Measurements from ENCODE around the gene GPAT3. TPM values are rescaled to one million over a fixed set of nuclear protein-coding genes. Genes with fewer than 3 reads are reported as not detected.

GPAT3 gene
- total and polyA plus RNA-seq, 2 of the 8 experiments (the other 6 are each of a cell fraction or from before 2014, with no cell fraction given) = 0.23 to 2.0 TPM

- H3K23me2 ChIP-seq (ENCODE audit: low read depth, low read length) = no peaks in the 10 kb centered on the region
- H2BK120ac ChIP-seq (replicated peaks; ENCODE audit: low read depth, low read length) = no peak overlapping the region
- H3K27me3 ChIP-seq (replicated peaks in 1 of 4; ENCODE audit: control insufficient read depth in 3 of 4, extremely low read depth in 1 of 4, insufficient read depth in 3 of 4, low read length in 3 of 4) = peaks cover 0 to 2% (median 0%) of the 10 kb centered on the region in 4 experiments; a peak in 1 of 7 replicates
- no peak overlapping the region for H4K8ac ChIP-seq (ENCODE audit: extremely low read depth, insufficient read depth, low read length)
- no peak overlapping the region for H2AK5ac ChIP-seq (ENCODE audit: low read depth, low read length)
- no peak for DNase-seq (ENCODE audit: low read depth in 1 of 2, low spot score in 2 of 2)
- H2BK5ac ChIP-seq (ENCODE audit: low read depth, low read length) = no peak overlapping the region
- ChIA-PET POLR2A (ENCODE audit: partially characterized antibody) (no interaction called here), CTCF (ENCODE audit: partially characterized antibody) (interaction anchor here (0.6 to 1.0 kb wide), 2 partner anchors 175 to 594 kb away, joined by 3 read pairs; no protein-coding TSS in a partner anchor)
- H3K4ac ChIP-seq (replicated peaks; ENCODE audit: insufficient read length, low read depth, low read length) = no peak overlapping the region
- no peaks in the 10 kb centered on the region for H3K79me2 ChIP-seq (ENCODE audit: control insufficient read depth in 1 of 2, insufficient read depth in 2 of 2, low read length in 2 of 2)
- H4K5ac ChIP-seq (ENCODE audit: insufficient read length, low read depth, low read length) = no peak overlapping the region
- H3K79me1 ChIP-seq (ENCODE audit: low read depth, low read length) = no peaks in the 10 kb centered on the region
- no peaks in the 10 kb centered on the region for H3K36me3 ChIP-seq (ENCODE audit: control insufficient read depth in 2 of 4, insufficient read depth in 4 of 4, low read length in 3 of 4)
- no peak overlapping the region for H3K23ac ChIP-seq (ENCODE audit: insufficient read length)
- no peak overlapping the region for H3K27ac ChIP-seq (ENCODE audit: low read depth, low read length)
- H2BK15ac ChIP-seq (ENCODE audit: low read length) = no peak overlapping the region
- no peak overlapping the region for H2AFZ ChIP-seq (ENCODE audit: low read length)
- H3K4me1 ChIP-seq (replicated peaks in 1 of 4; ENCODE audit: control insufficient read depth in 3 of 4, insufficient read depth in 4 of 4, low read length in 3 of 4) = no peaks in the 10 kb centered on the region
- no peak overlapping the region for H3K56ac ChIP-seq (replicated peaks; ENCODE audit: insufficient read length, low read depth, low read length)
- no peaks in the 10 kb centered on the region for H3K9me3 ChIP-seq (ENCODE audit: insufficient read depth in 2 of 2, low read depth in 1 of 2, low read length in 1 of 2)
- H3K9ac ChIP-seq (replicated peaks in 1 of 4; ENCODE audit: extremely low read depth in 1 of 4, low read depth in 3 of 4, low read length in 3 of 4) = no peak overlapping the region
- no peak overlapping the region for H3K4me2 ChIP-seq (ENCODE audit: insufficient read depth in 1 of 2, low read depth in 2 of 2, low read length in 2 of 2)
- H2BK12ac ChIP-seq (ENCODE audit: low read depth, low read length) = no peak overlapping the region
- no peak overlapping the region for H3K14ac ChIP-seq (ENCODE audit: insufficient read length)
- no peaks in the 10 kb centered on the region for H4K20me1 ChIP-seq (replicated peaks in 1 of 2; ENCODE audit: control insufficient read depth in 1 of 2, insufficient read depth in 2 of 2, low read length in 2 of 2)
- WGBS, 2 experiments (ENCODE audit: extremely low coverage in 1 of 2, insufficient coverage in 1 of 2, insufficient read length in 1 of 2, insufficient replicate concordance in 2 of 2, low coverage in 1 of 2, low lambda C conversion rate in 2 of 2, missing lambda C conversion rate in 1 of 2) = 94% methylated on average over 3 of the region's 3 CpGs; no CpG with 5 or more reads in 1 of the 2 experiments
- H2BK20ac ChIP-seq (ENCODE audit: low read length) = no peak overlapping the region
- H3K4me3 ChIP-seq (ENCODE audit: extremely low read depth in 1 of 4, insufficient read depth in 2 of 4, low read depth in 3 of 4, low read length in 4 of 4) = no peak overlapping the region
- no peak overlapping the region for H3K18ac ChIP-seq (ENCODE audit: extremely low read depth, low read length)
- H4K91ac ChIP-seq (replicated peaks; ENCODE audit: insufficient read length, low read length) = no peak overlapping the region
- FAIRE-seq = no peak
- TF ChIP-seq CBX5 (IDR thresholded peaks at IDR 0.05; ENCODE audit: low read depth, low read length) = no peak
- no peak for TF ChIP-seq BCL11A (IDR thresholded peaks at IDR 0.05; ENCODE audit: low read depth in 2 of 2, low read length in 2 of 2)
- no peak for TF ChIP-seq TAF7 (optimal IDR thresholded peaks at IDR 0.05; ENCODE audit: borderline replicate concordance, low read depth, low read length)
- TF ChIP-seq PHF8 (conservative IDR thresholded peaks at IDR 0.05; ENCODE audit: low read depth, low read length) = no peak
- no peak for TF ChIP-seq SP1 (IDR thresholded peaks at IDR 0.05; ENCODE audit: low read depth, low read length)
- no peak for TF ChIP-seq CTCF (IDR thresholded peaks at IDR 0.05; ENCODE audit: control extremely low read depth in 1 of 3, insufficient read depth in 1 of 3, low read depth in 1 of 3, low read length in 3 of 3)
- TF ChIP-seq CBX8 (IDR thresholded peaks at IDR 0.05; ENCODE audit: borderline replicate concordance, low read depth, low read length) = no peak
- TF ChIP-seq MAFK (IDR thresholded peaks at IDR 0.05; ENCODE audit: low read depth, low read length) = no peak
- no peak for TF ChIP-seq TEAD4 (IDR thresholded peaks at IDR 0.05; ENCODE audit: low read depth, low read length)
- no peak for TF ChIP-seq TBP (IDR thresholded peaks at IDR 0.05; ENCODE audit: low read depth, low read length)
- TF ChIP-seq BRCA1 (IDR thresholded peaks at IDR 0.05; ENCODE audit: low read depth, low read length) = no peak
- TF ChIP-seq SRF (IDR thresholded peaks at IDR 0.05; ENCODE audit: low read depth, low read length) = no peak
- no peak for TF ChIP-seq FOSL1 (IDR thresholded peaks at IDR 0.05; ENCODE audit: insufficient read depth, low read depth, low read length)
Observed at GRCh38 chr4:83574247-83574646, 38.3 kb downstream of the GPAT3 start.

All from H1 (cell line).